Measurements from ENCODE around the gene TARS3.

The TARS3 gene

DNA sequence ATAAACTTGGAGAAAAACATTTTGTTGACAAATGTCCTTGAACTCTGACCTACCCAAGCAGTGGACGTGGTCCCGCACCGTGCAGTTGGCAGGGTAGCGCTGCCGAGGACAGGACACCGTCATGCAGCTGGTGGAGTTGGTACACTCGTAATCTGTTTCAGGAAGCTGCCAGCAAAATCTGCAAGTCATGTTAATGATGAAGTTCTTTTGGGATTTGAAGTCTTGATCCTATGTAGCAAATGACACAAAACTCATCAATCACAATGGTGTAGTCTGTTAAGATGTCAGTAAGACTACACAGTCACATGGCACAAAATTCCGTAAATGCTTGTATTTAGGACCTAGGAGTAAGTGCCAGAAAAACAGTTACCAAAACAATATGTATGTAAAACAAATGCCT, 77.6 kb downstream of the TARS3 start:
- TF ChIP-seq POLR2A (IDR thresholded peaks at IDR 0.05; ENCODE audit: extremely low read depth, insufficient read length) (no peak), CTCF (IDR thresholded peaks at IDR 0.05; ENCODE audit: low read depth, low read length) (no peak), MYC (IDR thresholded peaks at IDR 0.05; ENCODE audit: low read depth, low read length) (no peak)
- TF ChIP-seq, protein P1, sequence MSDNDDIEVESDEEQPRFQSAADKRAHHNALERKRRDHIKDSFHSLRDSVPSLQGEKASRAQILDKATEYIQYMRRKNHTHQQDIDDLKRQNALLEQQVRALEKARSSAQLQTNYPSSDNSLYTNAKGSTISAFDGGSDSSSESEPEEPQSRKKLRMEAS (IDR thresholded peaks at IDR 0.05; ENCODE audit: low read depth, low read length) = no peak
- H3K4me3 ChIP-seq (ENCODE audit: low read depth, low read length) = no peak overlapping the region
- no peak for DNase-seq (ENCODE audit: low read depth)

DNA sequence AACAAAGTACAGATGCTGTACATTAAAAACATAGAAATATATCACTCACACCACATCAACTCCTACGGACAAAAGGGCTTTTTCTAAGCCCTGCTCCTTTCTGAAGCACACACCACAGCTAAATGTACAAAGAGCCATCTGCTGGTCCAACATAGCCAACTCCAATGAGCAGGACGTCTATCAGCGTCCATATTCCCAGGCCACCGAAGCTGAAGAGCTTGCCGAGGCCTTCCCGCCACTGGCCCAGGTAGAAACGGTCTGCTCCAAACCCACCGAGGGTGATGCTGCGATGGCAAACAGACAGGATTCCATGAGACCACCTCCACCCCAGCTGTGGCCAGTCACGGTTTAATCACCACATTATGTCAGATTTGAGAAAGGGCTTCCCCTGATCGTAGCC, 81.9 kb downstream of the TARS3 start:
- TF ChIP-seq, protein P1 (IDR thresholded peaks at IDR 0.05; ENCODE audit: low read depth, low read length) = no peak
- no peak for TF ChIP-seq CTCF (IDR thresholded peaks at IDR 0.05; ENCODE audit: low read depth, low read length)
- TF ChIP-seq MYC (IDR thresholded peaks at IDR 0.05; ENCODE audit: low read depth, low read length) = no peak
- TF ChIP-seq POLR2A (IDR thresholded peaks at IDR 0.05; ENCODE audit: extremely low read depth, insufficient read length) = no peak
- DNase-seq (ENCODE audit: low read depth) = no peak
- H3K4me3 ChIP-seq (ENCODE audit: low read depth, low read length) = no peak overlapping the region

DNA sequence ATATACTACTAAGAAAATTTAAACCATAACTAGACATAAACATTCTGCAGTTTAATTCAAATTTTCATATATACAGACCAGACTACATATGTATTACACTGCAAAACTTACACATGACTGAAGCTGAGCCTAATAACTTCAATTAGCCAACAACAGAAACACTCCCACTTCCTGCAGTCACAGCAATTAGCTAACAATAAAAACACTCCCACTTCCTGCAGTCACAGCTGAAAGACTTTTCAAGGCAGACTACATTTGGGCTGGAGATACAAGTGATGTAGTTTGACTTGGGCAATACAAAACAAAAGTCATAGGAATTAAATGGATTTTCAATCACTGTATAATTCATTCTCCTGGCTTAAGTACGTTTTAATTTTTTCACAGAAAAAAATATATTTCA, 82.4 kb downstream of the TARS3 start:
- H3K4me3 ChIP-seq (ENCODE audit: low read depth, low read length) = no peak overlapping the region
- DNase-seq (ENCODE audit: low read depth) = peak; percentile 92
- TF ChIP-seq, protein P1 (IDR thresholded peaks at IDR 0.05; ENCODE audit: low read depth, low read length) = peak; percentile 69
- TF ChIP-seq MYC (IDR thresholded peaks at IDR 0.05; ENCODE audit: low read depth, low read length) = peak; percentile 81
- TF ChIP-seq CTCF (IDR thresholded peaks at IDR 0.05; ENCODE audit: low read depth, low read length) = no peak

DNA sequence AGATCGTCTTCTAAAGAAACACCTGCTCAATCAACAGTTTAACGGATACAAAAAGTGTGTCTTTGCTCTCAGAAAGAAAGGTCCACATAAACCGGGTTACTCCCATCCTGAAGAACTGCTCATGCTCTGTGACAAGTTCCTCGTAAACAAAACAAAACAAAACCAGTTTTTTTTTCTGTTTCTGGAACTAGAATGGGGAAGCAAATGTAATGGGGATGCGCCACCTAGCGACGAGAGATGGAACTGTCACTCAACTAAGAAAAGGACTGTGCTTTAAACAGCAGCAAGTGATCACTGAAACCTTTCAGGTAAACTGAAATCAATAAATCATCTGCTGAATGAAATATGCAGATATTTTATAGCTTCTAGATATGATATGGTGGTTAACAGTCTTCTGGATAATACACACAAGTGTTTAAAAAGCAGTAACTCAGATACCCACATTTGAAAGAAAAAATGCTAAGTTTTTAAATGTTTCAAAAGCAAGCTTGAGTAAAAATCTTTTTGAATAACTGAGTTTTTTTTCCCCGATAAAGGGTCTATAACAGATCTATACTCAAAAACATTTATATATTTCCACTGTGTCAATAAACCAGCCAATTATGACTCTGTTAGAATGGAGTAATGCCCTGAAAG, 83.0 kb downstream of the TARS3 start:
- H3K4me3 ChIP-seq (ENCODE audit: low read depth, low read length) = no peak overlapping the region
- TF ChIP-seq MYC (IDR thresholded peaks at IDR 0.05; ENCODE audit: low read depth, low read length) (no peak), CTCF (IDR thresholded peaks at IDR 0.05; ENCODE audit: low read depth, low read length) (peak; percentile 87)
- TF ChIP-seq, protein P1 (IDR thresholded peaks at IDR 0.05; ENCODE audit: low read depth, low read length) = peak; percentile 22; the same call in 1 of the 2 replicates

GRCh38 chr15:101639667-101640066, 84.6 kb downstream of the TARS3 start:
- TF ChIP-seq MYC (IDR thresholded peaks at IDR 0.05; ENCODE audit: low read depth, low read length) = no peak
- no peak for TF ChIP-seq POLR2A (IDR thresholded peaks at IDR 0.05; ENCODE audit: extremely low read depth, insufficient read length)
- no peak for TF ChIP-seq CTCF (IDR thresholded peaks at IDR 0.05; ENCODE audit: low read depth, low read length)
- TF ChIP-seq, protein P1 (IDR thresholded peaks at IDR 0.05; ENCODE audit: low read depth, low read length) = no peak
- no peak overlapping the region for H3K4me3 ChIP-seq (ENCODE audit: low read depth, low read length)
- DNase-seq (ENCODE audit: low read depth) = no peak

More for the DNA sequence above, 83.0 kb downstream of the TARS3 start:
- peak; percentile 85 for DNase-seq (ENCODE audit: low read depth)

Measured in NB4 (cell line).